K562 (cell line): Measurements from ENCODE around the gene ENTREP3. TPM values are rescaled to one million over a fixed set of nuclear protein-coding genes. Genes with fewer than 3 reads are reported as not detected.
"Not testable (repeated sequence)": the region's sequence is repeated elsewhere in the genome, so short reads cannot be mapped to it uniquely, and the experiment has no call there.

Source experiments
- ATAC-seq: fragments of 200-7000 bp; cut with Tn5 transposase; 3 replicates; pipeline ENCODE4 v1.9.1; 2020; ENCODE audit warnings: moderate library complexity
- BruUV-seq: library from RNA; stranded (reverse); fragments of 400-500 nt; replicated peaks from 2 replicates; lab custom pipeline; 2021; lab: Mats Ljungman, UMichigan
- CTCF ChIA-PET: fragments of 300-600 bp; formaldehyde crosslinking; extraction: SDS; loops from one replicate; lab custom pipeline; 2021; ENCODE audit warnings: low intra/inter-chr PET ratio; lab: Yijun Ruan, JAX
- POLR2A ChIA-PET: fragments of 300-600, 350-650 bp; sonication (Branson Sonifier 250); formaldehyde crosslinking; extraction: SDS; loops from one replicate; lab custom pipeline; 2021; ENCODE audit warnings: antibody characterized with exemption, inconsistent platforms; lab: Yijun Ruan, JAX
- DNase-seq, 4 experiments: peaks; one replicate each; pipeline versions ENCODE4 v3.0.0 to v3.0.0-alpha.2; 2011 to 2018; ENCODE audit warnings: low spot score in 3 of 4, mixed read lengths in 3 of 4; ENCODE audit errors: extremely low read depth in 1 of 4
- FAIRE-seq: peaks from 2 replicates; lab custom pipeline; 2011; peaks lifted over from hg19 to GRCh38; lab: Jason Lieb, UNC
- H2AFZ ChIP-seq: 2 replicates; pipeline ENCODE4 v1.6.0; 2011; ENCODE audit warnings: low read depth, low read length, control low read depth, inconsistent platforms
- H3K27ac ChIP-seq: fragments of 200-600 bp; 3 replicates; pipeline ENCODE4 v1.8.0; 2011; ENCODE audit warnings: low read depth, mild to moderate bottlenecking, control low read depth, inconsistent platforms, low read length, moderate library complexity, mixed read lengths; ENCODE audit errors: extremely low read depth
- H3K27me3 ChIP-seq, 2 experiments: fragments of 300-600 bp in 1 of 2; 2 replicates in 1 of 2; 3 replicates in 1 of 2; pipeline versions ENCODE4 v1.6.0 to v1.8.0; 2011; ENCODE audit warnings: inconsistent platforms in 2 of 2, low read length in 2 of 2, mild to moderate bottlenecking in 1 of 2, mixed read lengths in 1 of 2, moderate library complexity in 1 of 2; ENCODE audit not compliant: control insufficient read depth in 2 of 2, insufficient read depth in 2 of 2
- H3K36me3 ChIP-seq: fragments of 300-600 bp; 3 replicates; pipeline ENCODE4 v1.8.0; 2011; ENCODE audit warnings: mild to moderate bottlenecking, low read length, inconsistent platforms; ENCODE audit not compliant: control insufficient read depth, insufficient read depth
- H3K4me1 ChIP-seq, 2 experiments: fragments of 200-600 bp in 1 of 2; replicated peaks in 1 of 2; 2 replicates in 1 of 2; 3 replicates in 1 of 2; pipeline versions ENCODE4 v1.5.1 to v1.8.0; 2011; ENCODE audit warnings: inconsistent platforms in 2 of 2, low read length in 2 of 2, mild to moderate bottlenecking in 1 of 2, mixed read lengths in 1 of 2, moderate library complexity in 1 of 2; ENCODE audit not compliant: control insufficient read depth in 2 of 2, insufficient read depth in 2 of 2
- H3K4me2 ChIP-seq: 2 replicates; pipeline ENCODE4 v1.6.1; 2011; ENCODE audit warnings: low read length, control low read depth, inconsistent platforms, mixed read lengths; ENCODE audit not compliant: insufficient read depth
- H3K4me3 ChIP-seq: fragments of 200-600 bp; sonication (generic), shearing (Covaris generic); 2 replicates; pipeline ENCODE4 v1.5.1; 2016; ENCODE audit warnings: control low read depth, inconsistent platforms
- H3K79me2 ChIP-seq: fragments of 200-600 bp; 3 replicates; pipeline ENCODE4 v1.8.0; 2011; ENCODE audit warnings: low read length, inconsistent platforms; ENCODE audit not compliant: control insufficient read depth, insufficient read depth
- H3K9ac ChIP-seq, 2 experiments: 2 replicates each; pipeline versions ENCODE4 v1.6.0 to v1.6.1; 2011; ENCODE audit warnings: low read depth in 2 of 2, low read length in 2 of 2, control low read depth in 1 of 2, inconsistent platforms in 1 of 2, mild to moderate bottlenecking in 1 of 2, mixed read lengths in 1 of 2; ENCODE audit not compliant: insufficient read depth in 1 of 2
- H3K9me1 ChIP-seq: one replicate; pipeline ENCODE4 v1.6.0; 2011; ENCODE audit warnings: inconsistent platforms, mild to moderate bottlenecking, low read length, moderate library complexity; ENCODE audit not compliant: control insufficient read depth, insufficient read depth
- H3K9me3 ChIP-seq: replicated peaks from 2 replicates; pipeline ENCODE4 v1.5.1; 2011; ENCODE audit warnings: low read depth, low read length, inconsistent platforms; ENCODE audit not compliant: control insufficient read depth, insufficient read depth
- H4K20me1 ChIP-seq: replicated peaks from 2 replicates; pipeline ENCODE4 v1.6.1; 2011; ENCODE audit warnings: low read length, inconsistent platforms, mixed read lengths; ENCODE audit not compliant: control insufficient read depth, insufficient read depth
- CREBBP ChIP-seq: IDR thresholded peaks from one replicate; pipeline ENCODE4 v1.6.1; 2012; ENCODE audit warnings: low read depth, mild to moderate bottlenecking, control low read depth, inconsistent platforms, low read length
- ETV5 ChIP-seq: sonication (generic); formaldehyde crosslinking; IDR thresholded peaks from 2 replicates; pipeline ENCODE4 v1.4.0; 2020; ENCODE audit warnings: low read depth, mild to moderate bottlenecking, missing genetic modification reagents
- ZNF121 ChIP-seq: sonication (generic); formaldehyde crosslinking; conservative IDR thresholded peaks from 2 replicates; pipeline ENCODE4 v1.8.0; 2022; ENCODE audit warnings: missing genetic modification reagents
- WGBS: fragments of 100-300 bp; shearing (Covaris generic); methylation state at CpG from one replicate; pipeline ENCODE4 v1.1.6; 2016; ENCODE audit warnings: low coverage, mixed read lengths; ENCODE audit not compliant: insufficient coverage; ENCODE audit errors: missing lambda C conversion rate; 5-methylcytosine and 5-hydroxymethylcytosine counted together
- in situ Hi-C: fragments of 300-500 bp; cut with MboI; formaldehyde crosslinking; loops from 4 replicates; pipeline ENCODE4 v1.15.0; 2018; ENCODE audit warnings: inconsistent platforms, mixed read lengths
- intact Hi-C: fragments of 100-400 bp; cut with micrococcal nuclease; formaldehyde crosslinking; loops from 2 replicates; pipeline ENCODE4 v1.14.2; 2022
- polyA plus RNA-seq, 8 experiments: library from polyadenylated mRNA; depleted of rRNA in 4 of 8; stranded (reverse) in 5 of 8; unstranded in 3 of 8; fragments of >200 nt; fragmentation: Nextera tagmentation in 2 of 8; fragmentation: Illumina TruSeq in 1 of 8; extraction: Ambion mirVana in 2 of 8; extraction: Trizol in 1 of 8; gene quantifications; 2 replicates each; pipeline versions ENCODE4 v1.2.1 to v1.2.3, GENCODE V29; 2011 to 2014; ENCODE audit warnings: inconsistent platforms in 1 of 8, missing spikeins in 1 of 8
- total RNA-seq, 7 experiments: library from RNA; depleted of rRNA in 6 of 7; stranded (reverse); fragments of >200 nt in 6 of 7; fragmentation: Illumina TruSeq in 2 of 7; extraction: Trizol in 2 of 7; gene quantifications; 2 replicates each; pipeline versions ENCODE4 v1.2.1 to v1.2.3, GENCODE V29; 2011 to 2021; ENCODE audit warnings: low replicate concordance in 1 of 7

ENTREP3 gene
- total and polyA plus RNA-seq, 9 of the 15 experiments (the other 6 are each of a cell fraction or from before 2014, with no cell fraction given): 1.9 to 41.8 (median 5.9) TPM

DNA sequence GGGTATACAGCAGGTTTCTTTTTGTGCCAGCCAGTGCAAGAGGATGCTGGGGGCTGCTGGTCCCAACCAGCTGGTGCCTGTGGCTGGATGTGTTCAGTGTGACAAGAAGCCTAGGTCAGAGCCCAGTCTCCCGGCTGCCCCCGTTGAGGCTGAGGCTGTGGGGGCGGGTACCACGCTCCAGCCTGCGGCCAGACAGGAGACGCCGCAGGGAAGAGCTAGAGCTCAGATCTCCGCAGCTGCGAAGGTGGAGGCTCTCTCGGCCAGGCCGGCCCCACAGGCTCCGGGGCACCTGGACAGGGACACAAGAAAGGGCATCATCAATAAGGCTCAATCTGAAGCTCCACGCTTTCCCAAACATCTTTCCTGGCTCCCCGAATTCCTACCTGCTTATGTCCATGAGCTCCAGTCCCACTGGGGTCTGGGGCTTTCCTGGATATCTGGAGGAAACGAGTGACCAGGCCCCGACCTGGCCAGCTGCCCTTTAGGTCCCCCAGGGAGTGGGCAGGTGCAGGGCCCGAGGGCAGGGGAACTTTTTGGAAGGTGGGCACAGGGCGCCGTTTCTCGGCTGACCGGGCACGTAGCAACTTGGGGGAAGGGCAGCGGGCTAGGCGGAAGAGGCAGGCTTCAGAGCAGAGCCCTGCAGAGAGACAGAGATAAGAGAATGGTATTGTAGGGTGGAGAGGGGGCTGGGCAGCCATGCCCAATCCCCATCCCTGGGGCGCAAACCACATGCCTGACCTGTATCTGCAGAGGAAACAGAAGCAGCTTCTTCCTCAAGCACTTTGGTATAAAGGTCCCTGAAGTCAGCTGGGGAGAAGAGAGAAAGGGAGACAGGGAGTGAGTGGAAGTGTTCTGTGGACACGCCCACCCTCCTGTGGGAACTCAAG is 7.4 kb downstream of the ENTREP3 start:
- H3K9me1 ChIP-seq: no peaks in the 10 kb centered on the region
- H3K27ac ChIP-seq: no peak overlapping the region
- POLR2A ChIA-PET: interaction anchor here (0.6 to 1.3 kb wide), 6 partner anchors 13 to 275 kb away, joined by 3 to 7 read pairs (median 4); partner anchors contain the start of genes CLK2 and HCN3
- peaks cover 25% of the 10 kb centered on the region; the same call in 2 of the 3 replicates for H3K36me3 ChIP-seq
- in situ Hi-C loops (no loop called here), intact Hi-C loops (no loop called here)
- TF ChIP-seq CREBBP (no peak), ETV5 (no peak)
- BruUV-seq: no TSS peak
- no peaks in the 10 kb centered on the region for H3K27me3 ChIP-seq
- peaks cover 12% of the 10 kb centered on the region; the same call in 2 of the 3 replicates for H3K79me2 ChIP-seq
- 85% methylated on average over 18 of the region's 26 CpGs for WGBS
- no peak overlapping the region for H3K4me2 ChIP-seq
- CTCF ChIA-PET: no interaction called here
- FAIRE-seq (no peak), ATAC-seq (no peak), DNase-seq (no peak)
- no peak overlapping the region for H2AFZ ChIP-seq
- H3K4me3 ChIP-seq: no peak overlapping the region
- no peaks in the 10 kb centered on the region for H3K9me3 ChIP-seq
- H3K9ac ChIP-seq: 0 out of 4 replicates have a peak overlapping the region, but pooled peaks of 1 of the 2 experiments have one; percentile 12
- H4K20me1 ChIP-seq: no peaks in the 10 kb centered on the region
- H3K4me1 ChIP-seq: peaks cover 14 to 41% of the 10 kb centered on the region in 2 experiments; a peak in 4 of 5 replicates

DNA sequence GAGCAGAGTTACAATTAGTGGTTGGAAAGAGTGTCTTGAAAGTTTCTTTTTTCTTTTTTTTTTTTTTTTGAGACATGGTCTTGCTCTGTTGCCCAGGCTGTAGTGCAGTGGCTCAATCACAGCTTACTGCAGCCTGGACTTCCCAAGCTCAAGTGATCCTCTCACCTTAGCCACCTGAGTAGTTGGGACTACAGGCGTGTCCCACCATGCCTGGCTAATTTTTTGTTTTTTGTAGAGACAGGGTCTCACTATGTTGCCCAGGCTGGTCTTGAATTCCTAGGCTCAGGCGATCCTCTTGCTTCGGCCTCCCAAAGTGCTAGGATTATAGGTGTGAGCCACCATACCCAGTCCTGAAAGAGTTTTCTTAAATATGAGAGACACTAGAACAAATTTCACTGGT is 8.5 kb downstream of the ENTREP3 start:
- H3K27me3 ChIP-seq, H2AFZ ChIP-seq, H3K4me3 ChIP-seq, BruUV-seq, FAIRE-seq, H3K9me3 ChIP-seq, DNase-seq, in situ Hi-C loops, intact Hi-C loops, H3K4me2 ChIP-seq, H3K9ac ChIP-seq, H3K9me1 ChIP-seq, ATAC-seq, H4K20me1 ChIP-seq, H3K27ac ChIP-seq: not testable (repeated sequence)
- POLR2A ChIA-PET: interaction anchor here (0.6 to 1.3 kb wide), 3 partner anchors 20 to 686 kb away, joined by 3 to 7 read pairs (median 4); partner anchors contain the start of gene HCN3
- CTCF ChIA-PET: interaction anchor here (1.3 kb wide), 1 partner anchor 78 kb away, joined by 7 read pairs; no protein-coding TSS in a partner anchor
- peak; percentile 58 for TF ChIP-seq ZNF121
- WGBS: 88% methylated on average over 3 of the region's 3 CpGs
- Histone ChIP-seq H3K36me3 (peaks cover 25% of the 10 kb centered on the region; the same call in 2 of the 3 replicates), H3K79me2 (peaks cover 14% of the 10 kb centered on the region; the same call in 2 of the 3 replicates), H3K4me1 (peaks cover 20 to 44% of the 10 kb centered on the region in 2 experiments; a peak in 4 of 5 replicates)
